MCF 10A (cell line): Measurements from ENCODE around the gene KIF9. TPM values are rescaled to one million over a fixed set of nuclear protein-coding genes. Genes with fewer than 3 reads are reported as not detected.

ENCODE experiments used
- BruUV-seq: library from RNA; stranded (reverse); fragments of 400-500 nt; replicated peaks from 2 replicates; lab custom pipeline; 2021; lab: Mats Ljungman, UMichigan
- CTCF ChIA-PET: fragments of 300-600 bp; sonication (Branson Sonifier 250); formaldehyde crosslinking; extraction: SDS; loops from one replicate; lab custom pipeline; 2021; ENCODE audit warnings: antibody characterized with exemption, inconsistent platforms; lab: Yijun Ruan, JAX
- POLR2A ChIA-PET: fragments of 300-600, 350-650 bp; sonication (Branson Sonifier 250); formaldehyde crosslinking; extraction: SDS; loops from one replicate; lab custom pipeline; 2020; ENCODE audit warnings: antibody characterized with exemption, inconsistent platforms; lab: Yijun Ruan, JAX
- DNase-seq: peaks from one replicate; pipeline ENCODE4 v3.0.0-alpha.2; 2018; ENCODE audit not compliant: unreplicated experiment
- H3K27ac Mint-ChIP-seq: one replicate; pipeline ENCODE4 v1.8.0; 2022; ENCODE audit warnings: mild to moderate bottlenecking, low read depth, mixed read lengths; ENCODE audit not compliant: unreplicated experiment
- H3K27me3 Mint-ChIP-seq: one replicate; pipeline ENCODE4 v1.8.0; 2022; ENCODE audit warnings: mixed read lengths; ENCODE audit not compliant: insufficient read depth, unreplicated experiment
- H3K36me3 Mint-ChIP-seq: one replicate; pipeline ENCODE4 v1.8.0; 2022; ENCODE audit warnings: mild to moderate bottlenecking, moderate library complexity, mixed read lengths; ENCODE audit not compliant: insufficient read depth, unreplicated experiment
- H3K4me1 Mint-ChIP-seq: one replicate; pipeline ENCODE4 v1.8.0; 2022; ENCODE audit warnings: mixed read lengths; ENCODE audit not compliant: insufficient read depth, unreplicated experiment
- H3K4me3 Mint-ChIP-seq: one replicate; pipeline ENCODE4 v1.8.0; 2022; ENCODE audit warnings: mild to moderate bottlenecking, moderate library complexity, mixed read lengths; ENCODE audit not compliant: unreplicated experiment
- H3K9me3 Mint-ChIP-seq: one replicate; pipeline ENCODE4 v1.8.0; 2022; ENCODE audit warnings: mixed read lengths; ENCODE audit not compliant: unreplicated experiment
- CTCF ChIP-seq: fragments of 200-600 bp; IDR thresholded peaks from one replicate; pipeline ENCODE4 v1.8.0; 2022; ENCODE audit warnings: antibody characterized with exemption, mild to moderate bottlenecking; ENCODE audit not compliant: unreplicated experiment
- intact Hi-C: fragments of 100-400 bp; cut with micrococcal nuclease; formaldehyde crosslinking; loops from 2 replicates; pipeline ENCODE4 v1.14.1; 2022
- total RNA-seq: library from RNA; stranded (reverse); gene quantifications from 2 replicates; pipeline ENCODE4 v1.2.3, GENCODE V29; 2022

Gene KIF9
- total RNA-seq, 1 experiment from 2014 or later: 9.5 TPM

- Mint-ChIP-seq H3K27ac (no peak overlapping the region), H3K4me3 (no peak overlapping the region), H3K9me3 (no peaks in the 10 kb centered on the region), H3K27me3 (no peaks in the 10 kb centered on the region), H3K4me1 (no peaks in the 10 kb centered on the region), H3K36me3 (no peaks in the 10 kb centered on the region)
- ChIA-PET POLR2A (no interaction called here), CTCF (interaction anchor here (0.6 kb wide), 1 partner anchor 1193 kb away, joined by 4 read pairs; no protein-coding TSS in a partner anchor)
- DNase-seq: no peak
- intact Hi-C loops: no loop called here
- BruUV-seq: no TSS peak
- no peak for TF ChIP-seq CTCF
Observed at GRCh38 chr3:47204875-47205274, 77.7 kb downstream of the KIF9 start.

GRCh38 chr3:47202542-47202941 lies 80.1 kb downstream of the KIF9 start:
- H3K4me1 Mint-ChIP-seq: no peaks in the 10 kb centered on the region
- H3K27me3 Mint-ChIP-seq: no peaks in the 10 kb centered on the region
- POLR2A ChIA-PET: no interaction called here
- H3K4me3 Mint-ChIP-seq: no peak overlapping the region
- no peak for DNase-seq
- no peaks in the 10 kb centered on the region for H3K36me3 Mint-ChIP-seq
- H3K27ac Mint-ChIP-seq: no peak overlapping the region
- no peak for TF ChIP-seq CTCF
- intact Hi-C loops: no loop called here
- BruUV-seq: no TSS peak
- H3K9me3 Mint-ChIP-seq: no peaks in the 10 kb centered on the region
- CTCF ChIA-PET: no interaction called here

- Mint-ChIP-seq H3K9me3 (no peaks in the 10 kb centered on the region), H3K4me1 (peaks cover 5% of the 10 kb centered on the region), H3K27me3 (no peaks in the 10 kb centered on the region), H3K4me3 (no peak overlapping the region), H3K36me3 (no peaks in the 10 kb centered on the region), H3K27ac (no peak overlapping the region)
- intact Hi-C loops: no loop called here
- TF ChIP-seq CTCF: no peak
- ChIA-PET CTCF (no interaction called here), POLR2A (no interaction called here)
- BruUV-seq: no TSS peak
- no peak for DNase-seq
Observed at GRCh38 chr3:47197287-47197686, 85.3 kb downstream of the KIF9 start.

GRCh38 chr3:47194994-47195393 lies 87.6 kb downstream of the KIF9 start:
- ChIA-PET POLR2A (interaction anchor here (0.6 kb wide), 1 partner anchor 285 kb away, joined by 3 read pairs; no protein-coding TSS in a partner anchor), CTCF (interaction anchor here (0.5 kb wide), 1 partner anchor 180 kb away, joined by 3 read pairs; no protein-coding TSS in a partner anchor)
- no peaks in the 10 kb centered on the region for H3K27me3 Mint-ChIP-seq
- H3K9me3 Mint-ChIP-seq: no peaks in the 10 kb centered on the region
- TF ChIP-seq CTCF: no peak
- no peak overlapping the region for H3K27ac Mint-ChIP-seq
- H3K4me1 Mint-ChIP-seq: peaks cover 5% of the 10 kb centered on the region
- no peak for DNase-seq
- H3K4me3 Mint-ChIP-seq: no peak overlapping the region
- H3K36me3 Mint-ChIP-seq: no peaks in the 10 kb centered on the region
- no TSS peak for BruUV-seq
- intact Hi-C loops: no loop called here
